Mononuclear cell (primary cell): ENCODE data around the gene HOXC11. TPM values are rescaled to one million over a fixed set of nuclear protein-coding genes. Genes with fewer than 3 reads are reported as not detected.

Experiments used
- H3K27me3 ChIP-seq: 2 replicates; pipeline ENCODE4 v1.6.0; 2011; ENCODE audit warnings: low read length, control low read depth; ENCODE audit not compliant: insufficient read depth
- H3K4me1 ChIP-seq: 2 replicates; pipeline ENCODE4 v1.5.1; 2011; ENCODE audit warnings: mild to moderate bottlenecking, low read length, control low read depth; ENCODE audit not compliant: insufficient read depth
- H3K4me3 ChIP-seq: 2 replicates; pipeline ENCODE4 v1.5.1; 2011; ENCODE audit warnings: mild to moderate bottlenecking, low read length, moderate library complexity
- H3K9me3 ChIP-seq: 2 replicates; pipeline ENCODE4 v1.5.1; 2011; ENCODE audit warnings: low read depth, mild to moderate bottlenecking, control low read depth, low read length
- total RNA-seq: library from RNA; depleted of rRNA; stranded (reverse); fragments of >200 nt; gene quantifications from one replicate; pipeline ENCODE4 v1.2.3, GENCODE V29; 2012

Gene HOXC11
- total RNA-seq, 1 donor = not detected

- Histone ChIP-seq H3K27me3 (peaks cover 96% of the 10 kb centered on the region), H3K4me3 (no peak overlapping the region), H3K4me1 (peaks cover 20% of the 10 kb centered on the region), H3K9me3 (no peaks in the 10 kb centered on the region)
These were observed 699 bp upstream of the HOXC11 start for GRCh38 chr12:53972152-53972702.

- Histone ChIP-seq H3K4me3 (no peak overlapping the region), H3K4me1 (peaks cover 20% of the 10 kb centered on the region), H3K9me3 (no peaks in the 10 kb centered on the region), H3K27me3 (peaks cover 95% of the 10 kb centered on the region)
These were observed 513 bp downstream of the HOXC11 start for GRCh38 chr12:53973236-53974042.

GRCh38 chr12:53974084-53975063 is 1.4 kb downstream of the HOXC11 start, which contains the start of gene HOTAIR:
Gene HOTAIR, minus strand, starts transcription at chr12:53974954.
- H3K4me3 ChIP-seq = no peak within 1 kb of the TSS
- peaks cover 95% of the 10 kb centered on the region for H3K27me3 ChIP-seq
- no peaks in the 10 kb centered on the region for H3K9me3 ChIP-seq
- peaks cover 20% of the 10 kb centered on the region for H3K4me1 ChIP-seq

DNA sequence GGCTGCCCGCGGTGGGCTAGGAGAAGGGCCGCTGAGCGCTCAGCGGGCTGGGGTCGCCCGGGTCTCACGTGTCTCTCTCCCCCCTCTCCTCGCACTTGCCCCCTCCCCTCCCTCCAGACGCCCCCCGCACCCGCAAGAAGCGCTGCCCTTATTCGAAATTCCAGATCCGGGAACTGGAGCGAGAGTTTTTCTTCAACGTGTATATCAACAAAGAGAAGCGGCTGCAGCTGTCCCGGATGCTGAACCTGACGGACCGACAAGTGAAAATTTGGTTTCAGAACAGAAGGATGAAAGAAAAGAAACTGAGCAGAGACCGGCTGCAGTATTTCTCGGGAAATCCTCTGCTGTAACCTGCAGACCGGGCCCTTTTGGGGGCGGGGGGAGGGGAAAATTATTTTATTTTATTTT is 2.1 kb downstream of the HOXC11 start:
- H3K9me3 ChIP-seq = no peaks in the 10 kb centered on the region
- peaks cover 20% of the 10 kb centered on the region for H3K4me1 ChIP-seq
- peaks cover 95% of the 10 kb centered on the region for H3K27me3 ChIP-seq
- no peak overlapping the region for H3K4me3 ChIP-seq

DNA sequence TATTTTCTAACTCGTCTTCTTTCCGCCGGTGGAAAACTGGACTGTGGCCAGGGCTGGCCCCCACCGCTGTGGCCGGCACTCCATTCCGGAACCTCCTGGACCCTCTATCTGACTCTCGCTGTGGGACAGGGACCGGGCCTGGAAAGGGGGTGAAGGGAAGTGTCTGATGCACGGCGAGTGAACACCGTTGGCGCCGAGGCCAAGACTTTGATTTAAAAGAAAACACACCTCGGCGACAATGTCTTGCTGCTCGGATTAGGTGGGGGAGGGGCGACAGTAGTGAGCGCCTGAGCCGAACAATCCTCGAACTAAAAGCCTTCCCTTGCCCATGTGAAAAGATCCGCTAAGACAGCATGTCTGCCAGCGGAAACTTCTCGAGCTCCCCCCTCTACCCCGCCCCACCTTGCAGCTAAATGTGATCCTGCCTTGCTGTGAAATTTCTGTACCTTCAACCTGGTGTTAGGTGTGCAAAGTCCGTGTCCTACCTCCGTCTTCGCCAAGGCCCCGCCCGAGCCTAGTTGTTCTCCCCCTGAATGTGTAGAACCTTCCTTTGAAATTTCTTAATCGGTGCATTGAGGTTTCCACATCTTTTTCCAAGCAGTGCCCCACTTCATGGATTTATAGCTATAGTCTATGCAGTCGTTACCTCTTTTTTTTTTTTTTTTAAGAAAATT is 2.7 kb downstream of the HOXC11 start:
- Histone ChIP-seq H3K27me3 (peaks cover 95% of the 10 kb centered on the region), H3K4me3 (no peak overlapping the region), H3K4me1 (peaks cover 20% of the 10 kb centered on the region), H3K9me3 (no peaks in the 10 kb centered on the region)

DNA sequence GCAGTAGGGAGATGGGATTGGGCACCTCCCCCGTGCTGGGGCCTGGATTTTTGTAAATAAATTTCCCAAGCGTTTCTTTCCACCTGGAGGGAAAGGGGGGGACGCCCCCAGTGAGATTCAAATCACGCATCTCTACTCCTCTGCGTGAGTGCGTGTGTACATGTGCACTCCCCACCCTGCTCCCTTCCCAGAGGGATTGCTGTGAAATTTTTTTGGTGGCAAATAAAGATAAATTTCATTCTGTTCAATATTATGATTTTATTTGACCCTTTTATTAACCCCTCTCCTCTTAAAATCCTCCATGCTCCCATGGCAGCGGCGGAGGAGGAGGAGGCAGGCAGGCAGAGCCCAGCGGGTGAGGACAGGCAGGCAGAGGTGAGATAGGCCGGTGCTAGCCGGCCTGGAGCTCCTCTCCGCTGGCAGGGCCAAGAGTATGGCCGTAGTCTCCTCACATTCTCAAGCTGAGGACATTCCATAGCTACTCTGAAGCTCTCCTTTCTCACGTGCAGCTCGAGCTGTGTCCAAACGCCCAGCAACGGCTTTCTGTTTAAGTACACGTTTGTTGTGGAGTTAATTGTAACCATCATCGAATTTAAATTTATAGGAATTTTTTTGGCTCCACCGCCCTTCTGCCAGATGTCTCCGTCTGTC is 3.4 kb downstream of the HOXC11 start:
- Histone ChIP-seq H3K4me1 (peaks cover 20% of the 10 kb centered on the region), H3K4me3 (no peak overlapping the region), H3K27me3 (peaks cover 95% of the 10 kb centered on the region), H3K9me3 (no peaks in the 10 kb centered on the region)

DNA sequence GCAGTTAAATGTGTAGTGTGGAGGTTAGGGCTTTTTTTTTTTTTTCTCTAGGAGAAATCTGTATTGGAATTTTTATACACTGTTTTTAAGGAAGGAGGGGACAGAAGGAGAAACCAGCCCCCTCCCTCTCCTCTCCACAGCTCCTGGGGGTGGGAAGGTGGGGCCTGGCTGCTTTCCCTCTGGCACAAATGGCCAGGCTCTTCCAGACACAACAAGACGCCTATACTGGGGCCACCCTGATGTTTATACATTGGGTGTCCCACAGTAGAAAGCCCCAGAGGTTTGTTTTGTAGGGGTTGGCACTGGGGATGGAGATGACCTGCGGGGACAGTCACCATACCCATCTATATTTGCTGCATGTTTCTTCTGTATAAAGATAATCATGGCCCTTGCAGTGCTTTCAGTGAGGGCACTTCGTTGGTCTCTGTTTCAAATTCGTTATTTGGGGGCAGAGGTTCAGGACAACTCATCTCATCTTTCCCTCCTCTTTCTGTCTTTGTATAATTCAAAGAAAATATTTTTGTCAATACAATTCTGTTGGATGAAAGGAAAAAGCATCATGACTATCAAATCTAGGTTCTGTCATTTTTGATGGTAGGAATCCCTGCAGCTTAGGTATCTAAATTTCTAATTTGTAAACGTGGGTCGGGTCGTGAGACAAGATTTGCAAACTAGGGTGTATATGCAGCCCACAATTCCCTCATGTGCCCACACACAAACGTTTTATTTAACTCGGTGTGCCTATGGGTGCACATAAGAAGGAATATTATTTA is 4.1 kb downstream of the HOXC11 start:
- Histone ChIP-seq H3K4me1 (peaks cover 20% of the 10 kb centered on the region), H3K4me3 (no peak overlapping the region), H3K9me3 (no peaks in the 10 kb centered on the region), H3K27me3 (peaks cover 95% of the 10 kb centered on the region)

DNA sequence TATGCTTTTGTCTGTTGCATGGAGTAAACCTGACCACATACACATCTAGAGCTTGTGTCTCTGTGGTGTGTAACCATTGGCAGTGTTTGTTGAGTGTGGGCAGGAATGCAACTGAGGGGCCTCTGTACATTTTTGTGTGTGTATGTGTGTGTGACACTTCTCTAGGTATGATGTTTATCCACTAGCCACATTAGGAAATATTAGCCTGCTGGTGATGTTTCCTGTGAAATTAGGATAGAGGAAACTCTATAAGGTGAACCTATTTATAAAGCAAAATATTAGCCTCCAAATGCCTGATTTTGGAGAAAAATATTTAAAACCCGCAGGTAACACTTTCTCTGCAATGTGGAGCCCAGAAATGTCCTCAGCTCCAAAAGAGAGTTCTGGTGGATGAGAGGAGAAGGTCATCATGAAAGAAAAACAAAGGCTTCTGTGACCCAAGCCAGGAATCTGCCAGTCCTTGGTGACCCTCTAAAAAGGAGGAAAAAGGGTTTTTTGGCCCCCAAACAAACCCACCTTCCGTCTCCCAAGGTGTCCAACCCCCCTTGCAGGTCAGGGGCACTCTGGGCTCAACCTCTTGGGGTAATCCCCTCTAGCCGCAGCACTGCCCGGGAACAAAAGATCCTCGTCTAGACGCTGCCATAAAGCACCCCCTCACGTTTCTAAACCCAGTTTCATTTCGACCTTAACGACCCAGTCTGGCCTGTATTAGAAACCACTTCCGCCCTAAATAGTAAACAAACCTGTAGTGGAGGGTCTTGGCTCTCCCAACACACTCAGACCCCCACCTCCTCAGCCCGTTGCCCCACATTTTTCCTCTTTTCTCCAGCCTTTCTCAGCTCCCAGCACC is 4.9 kb downstream of the HOXC11 start:
- Histone ChIP-seq H3K4me3 (no peak overlapping the region), H3K9me3 (no peaks in the 10 kb centered on the region), H3K27me3 (peaks cover 95% of the 10 kb centered on the region), H3K4me1 (peaks cover 20% of the 10 kb centered on the region)

DNA sequence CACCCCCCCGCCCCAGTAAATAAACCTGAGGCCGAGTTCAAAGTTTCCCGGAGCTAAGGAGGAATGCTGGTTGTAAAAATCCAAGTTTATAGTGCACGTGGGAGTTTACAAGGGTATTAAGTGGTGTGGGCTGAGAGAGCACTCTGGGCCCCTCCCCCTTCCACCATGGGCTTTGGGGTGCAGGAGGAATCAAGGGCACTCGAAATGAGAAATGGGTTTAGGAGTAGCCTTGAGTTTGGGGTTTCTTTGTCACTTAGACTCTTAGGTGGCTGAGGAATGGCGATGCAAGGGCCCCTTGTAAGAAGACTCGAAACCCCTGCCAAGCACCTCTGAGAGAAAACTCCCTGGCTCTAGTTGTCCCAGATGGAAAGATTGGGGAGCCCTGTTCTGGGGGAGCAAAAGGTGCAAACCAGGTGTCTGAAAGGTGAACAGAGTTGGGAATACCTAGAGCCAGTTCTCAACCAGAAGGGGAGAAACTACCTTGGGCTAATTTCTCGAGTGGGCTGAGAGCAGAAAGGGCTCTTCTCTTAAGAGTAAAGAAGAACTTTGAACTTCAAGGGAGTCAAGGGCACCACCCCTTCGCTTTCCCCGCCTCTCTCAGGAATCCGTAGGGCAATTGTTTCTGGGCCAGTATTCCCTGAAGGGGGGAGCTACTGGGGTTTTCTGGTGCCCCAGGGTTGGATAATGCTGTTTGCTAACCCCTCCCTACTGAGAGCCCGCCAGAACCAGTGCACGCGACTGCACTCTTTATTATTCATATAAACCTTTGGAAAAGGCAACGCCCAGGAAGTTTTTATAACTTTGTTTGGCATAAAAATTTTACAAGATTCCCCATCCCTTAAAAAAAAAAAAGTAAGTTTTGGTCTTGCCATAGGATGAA is 5.8 kb downstream of the HOXC11 start:
- Histone ChIP-seq H3K4me3 (no peak overlapping the region), H3K27me3 (peaks cover 95% of the 10 kb centered on the region), H3K4me1 (peaks cover 15% of the 10 kb centered on the region), H3K9me3 (no peaks in the 10 kb centered on the region)

- H3K4me1 ChIP-seq = peaks cover 13% of the 10 kb centered on the region
- H3K4me3 ChIP-seq = no peak overlapping the region
- H3K9me3 ChIP-seq = no peaks in the 10 kb centered on the region
- H3K27me3 ChIP-seq = peaks cover 94% of the 10 kb centered on the region
These were observed 7.3 kb downstream of the HOXC11 start for GRCh38 chr12:53980104-53980801.

GRCh38 chr12:53980802-53981496 is 8.0 kb downstream of the HOXC11 start:
- Histone ChIP-seq H3K4me3 (no peak overlapping the region), H3K9me3 (no peaks in the 10 kb centered on the region), H3K4me1 (peaks cover 18% of the 10 kb centered on the region), H3K27me3 (peaks cover 94% of the 10 kb centered on the region)
